Measurements from ENCODE around the gene BID. TPM values are rescaled to one million over a fixed set of nuclear protein-coding genes. Genes with fewer than 3 reads are reported as not detected.
A peak's percentile ranks its signal among the peaks of the same experiment; 100 is the strongest.

The BID gene
- total RNA-seq, 8 experiments from 2014 or later = 9.1 to 40.2 (median 16.9) TPM

DNA sequence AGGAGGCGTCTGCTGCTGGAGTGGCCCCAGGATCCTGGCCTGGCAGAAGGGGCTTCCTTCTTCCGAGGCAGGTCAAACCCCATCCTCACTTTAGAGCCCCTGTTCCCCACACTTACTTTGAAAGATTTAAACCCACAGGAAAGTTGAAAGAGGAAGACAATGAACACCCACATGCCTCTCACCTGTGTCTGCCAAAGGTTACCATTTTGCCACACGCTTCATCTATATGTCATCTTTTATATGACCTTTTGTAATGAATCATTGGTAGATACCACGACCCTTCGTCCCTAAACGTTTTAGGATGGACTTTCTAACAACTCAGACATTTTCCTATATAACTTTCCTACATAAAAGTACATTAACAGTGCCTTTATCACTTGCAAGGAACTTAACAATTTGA is 39.8 kb upstream of the BID start:
- ATAC-seq (replicated peaks in 6 of 8) = no peak
- Histone ChIP-seq H3K4me3 (no peak overlapping the region), H3K27ac (no peak overlapping the region), H3K4me1 (replicated peaks in 1 of 2) (no peaks in the 10 kb centered on the region)
- in situ Hi-C loops (cut with MboI; ENCODE audit: low pct_unique_long_range_greater_than_20kb in 2 of 9, low sequenced_read_pairs in 9 of 9, unreplicated experiment in 9 of 9) = loop anchor here in 1 of 9 experiments (25.0 kb wide), 1 partner anchor 102 kb away; no protein-coding TSS in a partner anchor
- 74 to 100% (median 86%) methylated on average over 1 to 6 of the region's 6 CpGs; no CpG with 5 or more reads in 1 of the 10 experiments for WGBS, 10 experiments

DNA sequence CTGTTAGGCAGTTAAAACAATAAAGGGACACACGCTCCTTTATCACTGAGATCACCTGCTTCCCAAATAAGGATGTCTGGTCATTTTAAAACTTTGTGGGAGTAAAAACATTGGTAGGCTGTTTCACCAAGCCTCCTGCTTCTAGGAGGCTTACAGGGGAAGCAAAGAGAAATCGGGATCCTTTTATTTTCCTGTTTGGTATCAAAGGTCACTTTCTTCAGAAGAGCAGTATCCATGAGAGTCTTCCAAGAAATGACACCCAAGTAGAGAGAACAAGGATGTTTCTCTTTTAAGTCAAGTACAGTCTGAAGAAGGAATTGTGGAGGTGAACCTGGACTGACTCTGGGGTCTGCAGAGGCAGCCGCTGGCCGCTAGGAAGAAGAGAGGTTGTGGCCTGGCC is 36.9 kb upstream of the BID start:
- ATAC-seq (replicated peaks in 6 of 8) = no peak
- Histone ChIP-seq H3K4me3 (no peak overlapping the region), H3K4me1 (replicated peaks in 1 of 2) (no peaks in the 10 kb centered on the region), H3K27ac (no peak overlapping the region)
- in situ Hi-C loops (cut with MboI; ENCODE audit: low pct_unique_long_range_greater_than_20kb in 2 of 9, low sequenced_read_pairs in 9 of 9, unreplicated experiment in 9 of 9) = loop anchor here in 1 of 9 experiments (25.0 kb wide), 1 partner anchor 99 kb away; no protein-coding TSS in a partner anchor
- 65 to 100% (median 91%) methylated on average over 1 to 4 of the region's 4 CpGs; no CpG with 5 or more reads in 3 of the 10 experiments for WGBS, 10 experiments

DNA sequence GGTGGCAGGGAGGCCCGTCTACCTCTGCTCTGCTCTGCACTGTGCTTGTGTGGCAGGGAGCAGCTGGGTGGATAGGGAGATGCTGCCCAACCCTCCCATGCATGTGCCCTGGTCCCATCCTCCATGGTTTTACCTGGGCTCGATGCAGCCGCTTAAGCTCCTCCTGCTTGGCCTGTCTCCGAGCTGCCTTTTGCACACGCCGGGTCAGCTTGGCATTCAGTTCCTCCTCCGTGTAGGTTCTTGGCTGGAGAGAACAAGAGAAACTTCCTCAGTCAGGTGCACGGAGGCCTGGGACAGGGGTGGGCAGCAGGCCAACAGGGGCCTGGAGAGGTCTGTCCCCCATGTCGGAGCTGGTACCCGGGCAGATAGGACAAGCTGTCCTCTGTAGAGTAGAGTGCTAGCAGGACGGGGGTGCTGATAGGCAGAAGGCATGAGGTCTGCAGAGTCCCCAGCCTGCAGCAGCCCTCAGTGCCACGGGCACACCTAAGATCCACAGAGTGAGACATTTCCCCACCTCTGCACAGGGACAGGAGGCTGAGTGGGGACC is 36.4 kb upstream of the BID start:
- no peaks in the 10 kb centered on the region for H3K4me1 ChIP-seq (replicated peaks in 1 of 2)
- in situ Hi-C loops (cut with MboI; ENCODE audit: low pct_unique_long_range_greater_than_20kb in 2 of 9, low sequenced_read_pairs in 9 of 9, unreplicated experiment in 9 of 9) = loop anchor here in 1 of 9 experiments (25.0 kb wide), 1 partner anchor 98 kb away; no protein-coding TSS in a partner anchor
- no peak overlapping the region for H3K27ac ChIP-seq
- H3K4me3 ChIP-seq = no peak overlapping the region
- no peak for ATAC-seq (replicated peaks in 6 of 8)
- WGBS, 10 experiments = 73 to 100% (median 89%) methylated on average over 1 to 3 of the region's 12 CpGs; no CpG with 5 or more reads in 5 of the 10 experiments

DNA sequence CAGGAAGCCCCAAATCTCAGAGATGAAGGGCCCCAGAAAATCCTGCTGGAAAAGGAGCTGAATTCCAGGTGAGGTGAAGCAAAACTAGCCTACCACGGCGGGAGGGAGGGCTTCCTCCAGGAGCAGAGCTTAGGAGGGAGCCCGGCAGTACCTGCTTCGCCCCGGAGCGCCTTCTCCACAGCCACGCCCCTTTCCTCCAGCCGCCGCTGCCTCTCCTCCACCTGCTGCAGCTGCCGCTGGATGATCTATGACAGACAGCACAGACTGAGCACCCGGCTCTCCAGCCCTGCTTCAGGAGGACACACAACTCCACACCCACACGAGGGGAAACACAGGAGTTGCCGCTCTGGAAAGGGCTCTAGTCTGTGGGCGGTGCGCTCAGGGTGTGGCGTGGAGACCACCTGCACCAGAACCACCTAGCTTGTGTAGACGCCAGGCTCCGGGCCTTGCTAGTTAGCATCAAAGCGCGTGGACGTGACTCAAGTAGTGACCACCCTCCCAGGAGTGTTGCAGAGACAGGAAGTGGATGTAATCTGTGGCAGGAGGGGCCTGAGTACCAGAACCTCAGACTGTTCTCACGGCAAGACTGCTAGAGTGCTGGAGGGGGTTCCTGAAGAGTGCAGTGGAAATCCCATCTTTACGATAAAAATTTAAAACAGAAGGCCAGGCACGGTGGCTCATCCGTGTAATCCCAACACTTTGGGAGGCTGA is 34.6 kb upstream of the BID start:
- H3K4me3 ChIP-seq = no peak overlapping the region
- in situ Hi-C loops (cut with MboI; ENCODE audit: low pct_unique_long_range_greater_than_20kb in 2 of 9, low sequenced_read_pairs in 9 of 9, unreplicated experiment in 9 of 9) = loop anchor here in 1 of 9 experiments (25.0 kb wide), 1 partner anchor 97 kb away; no protein-coding TSS in a partner anchor
- ATAC-seq (replicated peaks in 6 of 8) = peak in 3 of 8 experiments; percentile 28 to 42 (median 32)
- no peaks in the 10 kb centered on the region for H3K4me1 ChIP-seq (replicated peaks in 1 of 2)
- WGBS, 10 experiments = 87 to 100% (median 97%) methylated on average over 1 to 8 of the region's 25 CpGs; no CpG with 5 or more reads in 4 of the 10 experiments
- H3K27ac ChIP-seq = no peak overlapping the region

DNA sequence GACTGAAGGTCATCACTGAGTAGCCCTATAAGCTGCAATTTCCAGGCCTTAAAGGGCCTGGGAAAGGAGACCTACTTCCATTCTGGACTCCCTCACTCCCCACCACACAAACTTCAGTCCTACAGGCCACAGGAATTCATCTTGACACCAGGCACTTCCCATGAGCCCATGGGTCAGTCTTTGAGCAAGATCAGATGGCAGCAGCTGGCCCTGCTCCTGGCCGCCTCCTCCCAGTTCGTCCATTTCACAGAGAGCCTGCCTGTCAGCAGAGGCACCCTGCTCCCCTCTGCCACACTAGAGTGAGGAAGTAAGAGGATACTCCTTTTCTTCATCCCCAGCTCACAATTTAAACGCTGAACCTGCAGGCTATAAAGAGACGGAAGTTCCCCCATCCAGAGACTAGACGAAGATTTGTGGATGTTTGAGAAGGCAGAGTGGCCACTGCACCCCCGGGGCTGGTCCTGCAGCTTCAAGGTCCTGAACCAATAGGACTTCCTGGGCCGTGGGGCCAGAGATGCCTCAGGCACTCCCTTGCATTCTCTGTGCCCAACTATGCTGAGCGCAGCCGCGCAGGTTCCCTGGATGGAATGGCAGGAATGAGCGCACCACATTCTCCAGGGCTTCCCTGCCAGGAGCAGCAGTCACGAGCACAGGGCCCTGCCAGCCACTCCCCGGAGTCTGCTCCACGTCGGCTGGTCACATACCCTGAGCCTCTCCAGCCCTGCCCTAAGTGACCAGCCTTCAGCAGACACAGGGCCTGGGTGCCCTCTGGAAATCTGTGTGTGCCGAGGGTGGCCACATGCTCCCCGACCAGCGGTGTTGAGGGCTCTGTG is 33.5 kb upstream of the BID start:
- Histone ChIP-seq H3K4me1 (replicated peaks in 1 of 2) (no peaks in the 10 kb centered on the region), H3K27ac (no peak overlapping the region), H3K4me3 (no peak overlapping the region)
- 79 to 100% (median 85%) methylated on average over 1 to 6 of the region's 18 CpGs; no CpG with 5 or more reads in 4 of the 10 experiments for WGBS, 10 experiments
- in situ Hi-C loops (cut with MboI; ENCODE audit: low pct_unique_long_range_greater_than_20kb in 2 of 9, low sequenced_read_pairs in 9 of 9, unreplicated experiment in 9 of 9) = loop anchor here in 1 of 9 experiments (25.0 kb wide), 1 partner anchor 95 kb away; no protein-coding TSS in a partner anchor
- ATAC-seq (replicated peaks in 6 of 8) = no peak

DNA sequence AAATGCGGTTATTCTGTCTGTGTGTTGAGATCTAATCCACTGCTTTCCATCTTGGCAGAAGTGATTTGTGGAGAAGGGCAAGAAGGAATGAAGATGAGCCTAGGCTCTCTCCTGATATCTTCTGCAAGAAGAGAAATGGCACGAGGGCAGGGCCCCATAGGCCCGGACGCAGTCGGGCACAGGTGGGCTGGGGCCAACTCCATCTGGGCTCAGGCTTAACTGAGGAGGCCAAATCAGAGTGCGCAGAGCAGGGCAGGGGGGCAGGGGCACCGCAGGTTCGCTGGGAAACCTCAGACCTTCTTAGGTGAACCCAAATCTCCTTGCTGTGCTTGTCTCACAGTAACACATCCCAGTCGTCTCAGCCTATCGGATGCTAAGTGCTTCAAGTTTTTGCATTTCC is 32.8 kb upstream of the BID start:
- Histone ChIP-seq H3K27ac (no peak overlapping the region), H3K4me1 (replicated peaks in 1 of 2) (no peaks in the 10 kb centered on the region), H3K4me3 (no peak overlapping the region)
- 79 to 100% (median 90%) methylated on average over 1 to 10 of the region's 10 CpGs; no CpG with 5 or more reads in 6 of the 10 experiments for WGBS, 10 experiments
- in situ Hi-C loops (cut with MboI; ENCODE audit: low pct_unique_long_range_greater_than_20kb in 2 of 9, low sequenced_read_pairs in 9 of 9, unreplicated experiment in 9 of 9) = loop anchor here in 1 of 9 experiments (25.0 kb wide), 1 partner anchor 95 kb away; no protein-coding TSS in a partner anchor
- ATAC-seq (replicated peaks in 6 of 8) = no peak

DNA sequence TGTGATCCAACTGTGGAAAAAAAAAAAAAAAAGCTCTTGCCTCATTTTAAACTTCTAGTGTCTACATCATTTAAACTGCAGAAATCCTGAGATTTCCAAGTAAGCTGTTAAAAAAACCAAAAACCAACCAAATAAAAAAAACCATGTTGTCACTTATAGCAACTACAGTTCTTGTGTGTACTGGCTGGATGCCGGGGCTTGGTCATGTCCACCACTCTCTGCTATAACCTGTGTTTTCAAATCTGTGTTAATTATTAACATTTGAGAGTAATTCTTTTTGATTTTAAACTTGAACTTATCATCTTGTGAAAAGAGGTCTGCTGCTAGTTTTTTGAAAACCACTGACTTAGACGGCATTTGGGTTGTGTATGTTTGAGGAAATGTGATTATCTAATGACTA is 32.2 kb upstream of the BID start:
- Histone ChIP-seq H3K4me3 (no peak overlapping the region), H3K4me1 (replicated peaks in 1 of 2) (no peaks in the 10 kb centered on the region), H3K27ac (no peak overlapping the region)
- 50 to 100% (median 95%) methylated on average over 1 to 2 of the region's 2 CpGs for WGBS, 10 experiments
- ATAC-seq (replicated peaks in 6 of 8) = no peak
- in situ Hi-C loops (cut with MboI; ENCODE audit: low pct_unique_long_range_greater_than_20kb in 2 of 9, low sequenced_read_pairs in 9 of 9, unreplicated experiment in 9 of 9) = loop anchor here in 1 of 9 experiments (25.0 kb wide), 1 partner anchor 94 kb away; no protein-coding TSS in a partner anchor

DNA sequence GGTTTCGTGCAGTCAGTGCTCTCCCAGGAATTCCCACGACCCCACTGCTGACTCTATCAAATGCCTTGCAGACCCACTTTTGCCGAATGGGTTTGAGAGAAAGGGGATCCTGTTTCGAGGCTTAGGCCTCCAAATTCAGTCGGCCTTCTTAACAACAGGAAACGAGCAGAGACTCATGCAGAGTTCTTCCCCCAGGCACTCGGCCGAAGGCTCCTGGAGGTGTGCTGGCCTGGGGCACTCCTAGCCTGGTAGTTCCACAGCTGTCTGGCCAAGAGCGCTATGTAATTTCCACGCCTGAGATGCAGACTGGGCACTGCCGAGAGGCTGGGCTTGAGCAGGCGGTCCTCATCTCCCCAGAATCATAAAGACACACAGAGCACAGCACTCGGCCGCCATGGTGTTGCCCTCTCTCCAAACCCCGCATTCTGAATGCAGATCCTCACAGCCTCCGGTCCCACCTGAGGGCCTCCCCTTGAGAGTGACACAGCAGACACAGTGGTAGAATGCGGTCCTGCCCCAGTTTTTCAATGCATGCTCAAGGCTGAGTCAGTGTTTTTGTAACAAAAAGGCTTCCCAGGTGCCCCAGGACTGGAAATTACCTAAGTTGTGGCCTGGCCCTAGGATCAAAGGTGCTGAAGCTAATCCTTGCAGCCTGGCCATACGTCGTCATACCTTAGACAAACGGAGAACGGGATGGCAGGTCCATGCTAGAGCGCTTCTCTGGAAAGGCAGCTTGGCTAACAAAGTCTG is 30.2 kb upstream of the BID start:
- H3K4me1 ChIP-seq (replicated peaks in 1 of 2) = no peaks in the 10 kb centered on the region
- ATAC-seq (replicated peaks in 6 of 8) = no peak
- H3K27ac ChIP-seq = no peak overlapping the region
- WGBS, 10 experiments = 60 to 100% (median 94%) methylated on average over 2 to 15 of the region's 22 CpGs; no CpG with 5 or more reads in 2 of the 10 experiments
- in situ Hi-C loops (cut with MboI; ENCODE audit: low pct_unique_long_range_greater_than_20kb in 2 of 9, low sequenced_read_pairs in 9 of 9, unreplicated experiment in 9 of 9) = loop anchor here in 1 of 9 experiments (25.0 kb wide), 1 partner anchor 92 kb away; no protein-coding TSS in a partner anchor
- no peak overlapping the region for H3K4me3 ChIP-seq

DNA sequence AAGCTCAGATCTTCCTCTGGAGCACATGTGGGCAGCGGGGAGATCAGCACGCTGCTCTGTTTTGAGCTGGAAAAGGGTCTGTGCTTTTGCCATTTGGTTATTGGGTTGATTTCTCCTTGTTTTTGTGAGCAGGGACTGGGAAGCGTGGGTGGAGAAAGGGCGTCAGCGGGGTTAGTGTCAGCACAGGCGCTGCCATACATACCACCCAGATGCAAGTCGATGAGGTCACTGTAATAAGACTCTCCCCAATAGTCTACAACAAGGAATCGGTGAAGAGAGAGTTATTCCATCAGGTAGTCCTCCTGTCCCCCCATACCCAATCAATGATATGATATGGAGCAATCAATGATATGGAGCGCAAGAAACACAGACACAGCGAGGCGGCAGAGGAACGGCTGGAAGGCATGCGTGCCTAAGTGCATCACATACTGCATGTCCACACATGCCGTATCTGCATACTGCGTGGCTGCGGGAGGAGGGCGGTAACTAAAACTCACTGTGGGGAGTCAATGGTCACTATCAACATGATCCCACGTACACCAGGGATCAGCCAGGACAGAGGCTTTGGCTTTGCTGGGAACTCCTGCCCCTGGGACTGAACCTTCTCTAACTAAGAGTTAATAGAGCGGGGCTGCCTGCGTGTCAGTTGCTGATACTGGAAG is 29.5 kb upstream of the BID start:
- ATAC-seq (replicated peaks in 6 of 8) = peak in 3 of 8 experiments; percentile 21 to 76 (median 47)
- no peak overlapping the region for H3K4me3 ChIP-seq
- in situ Hi-C loops (cut with MboI; ENCODE audit: low pct_unique_long_range_greater_than_20kb in 2 of 9, low sequenced_read_pairs in 9 of 9, unreplicated experiment in 9 of 9) = loop anchor here in 1 of 9 experiments (25.0 kb wide), 1 partner anchor 91 kb away; no protein-coding TSS in a partner anchor
- WGBS, 10 experiments = 72 to 100% (median 95%) methylated on average over 1 to 15 of the region's 20 CpGs; no CpG with 5 or more reads in 2 of the 10 experiments
- no peak overlapping the region for H3K27ac ChIP-seq
- H3K4me1 ChIP-seq (replicated peaks in 1 of 2) = no peaks in the 10 kb centered on the region

DNA sequence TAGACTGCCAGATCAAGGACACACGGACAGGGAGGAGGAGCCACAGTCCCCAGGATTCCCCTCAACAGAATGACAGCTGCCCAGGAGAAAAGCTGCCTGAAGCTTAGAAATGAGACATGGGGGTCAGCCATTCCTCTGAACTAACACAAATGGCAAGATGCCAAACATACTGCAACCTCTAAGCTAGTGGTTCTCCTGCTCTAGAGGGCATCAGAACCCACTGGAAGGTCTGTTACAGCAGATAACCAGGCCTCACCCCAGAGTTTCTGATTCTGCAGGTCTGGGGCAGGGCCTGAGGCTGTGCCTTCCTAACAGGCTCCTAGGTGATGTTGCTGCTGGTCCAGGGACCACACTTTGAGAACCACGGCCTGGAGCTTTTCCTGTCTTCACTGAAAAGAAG is 28.6 kb upstream of the BID start:
- in situ Hi-C loops (cut with MboI; ENCODE audit: low pct_unique_long_range_greater_than_20kb in 2 of 9, low sequenced_read_pairs in 9 of 9, unreplicated experiment in 9 of 9) = loop anchor here in 1 of 9 experiments (25.0 kb wide), 1 partner anchor 91 kb away; no protein-coding TSS in a partner anchor
- 80 to 100% (median 100%) methylated on average over 1 of the region's 2 CpGs; no CpG with 5 or more reads in 4 of the 10 experiments for WGBS, 10 experiments
- no peak for ATAC-seq (replicated peaks in 6 of 8)
- Histone ChIP-seq H3K4me3 (no peak overlapping the region), H3K4me1 (replicated peaks in 1 of 2) (no peaks in the 10 kb centered on the region), H3K27ac (no peak overlapping the region)

DNA sequence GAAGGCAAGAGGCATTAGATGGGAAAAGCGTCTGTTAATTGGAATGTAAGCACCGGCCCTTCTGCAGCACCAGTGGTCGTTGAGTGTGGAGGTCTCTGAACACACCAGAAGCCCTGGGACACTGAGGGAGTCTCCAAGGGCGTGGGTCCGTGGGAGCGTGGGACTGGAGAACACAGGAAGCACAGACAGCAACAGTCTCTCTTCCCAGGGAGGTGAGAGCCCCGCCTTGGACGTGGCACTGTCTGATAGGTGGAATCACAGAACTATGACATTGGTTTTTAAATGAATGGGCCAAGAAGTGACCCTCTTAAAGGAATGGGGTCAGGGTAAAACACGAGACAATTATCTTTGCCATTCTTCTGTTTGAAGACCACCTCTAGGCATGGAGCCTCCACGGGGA is 28.1 kb upstream of the BID start:
- Histone ChIP-seq H3K4me1 (replicated peaks in 1 of 2) (no peaks in the 10 kb centered on the region), H3K27ac (no peak overlapping the region), H3K4me3 (no peak overlapping the region)
- in situ Hi-C loops (cut with MboI; ENCODE audit: low pct_unique_long_range_greater_than_20kb in 2 of 9, low sequenced_read_pairs in 9 of 9, unreplicated experiment in 9 of 9) = loop anchor here in 1 of 9 experiments (25.0 kb wide), 1 partner anchor 90 kb away; no protein-coding TSS in a partner anchor
- ATAC-seq (replicated peaks in 6 of 8) = no peak
- 78 to 100% (median 95%) methylated on average over 1 to 10 of the region's 10 CpGs; no CpG with 5 or more reads in 5 of the 10 experiments for WGBS, 10 experiments
